ENCODE measurements around the gene ASTN2. TPM values are rescaled to one million over a fixed set of nuclear protein-coding genes. Genes with fewer than 3 reads are reported as not detected.

ASTN2 gene
- total and polyA plus RNA-seq, 9 donors: 1.8 to 6.4 (median 3.2) TPM

DNA sequence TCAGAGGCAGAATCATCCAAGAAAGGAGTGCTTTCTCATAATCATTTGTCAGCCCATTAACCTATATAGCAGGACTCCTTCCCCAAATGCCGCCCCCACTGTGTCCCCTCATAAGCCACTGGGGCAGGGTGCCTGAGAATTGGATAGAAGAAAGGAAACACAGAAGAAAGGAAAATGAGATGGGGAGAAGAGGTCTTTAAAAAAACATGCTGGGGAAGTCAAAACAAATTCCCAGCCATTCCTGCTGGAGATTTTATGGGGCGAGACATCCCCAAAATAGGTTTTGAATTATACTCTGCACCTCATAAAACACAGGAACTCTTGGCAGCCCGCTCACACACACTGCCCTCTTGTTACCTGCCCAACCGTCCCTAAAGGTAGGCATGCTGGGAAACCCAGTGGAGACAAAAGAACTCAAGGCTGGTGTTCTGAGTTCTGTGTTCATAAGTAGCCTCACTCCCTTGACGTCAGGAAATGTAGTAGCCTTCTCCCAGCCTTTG, 19.7 kb downstream of the ASTN2 start:
- Histone ChIP-seq H3K4me1 (ENCODE audit: insufficient read depth) (no peaks in the 10 kb centered on the region), H3K36me3 (no peaks in the 10 kb centered on the region), H3K27me3 (no peaks in the 10 kb centered on the region), H3K27ac (no peak overlapping the region), H3K9me3 (no peaks in the 10 kb centered on the region), H3K4me3 (no peak overlapping the region)
- intact Hi-C loops (cut with DNase I): no loop called here
- DNase-seq: no peak
- TF ChIP-seq, protein P1, sequence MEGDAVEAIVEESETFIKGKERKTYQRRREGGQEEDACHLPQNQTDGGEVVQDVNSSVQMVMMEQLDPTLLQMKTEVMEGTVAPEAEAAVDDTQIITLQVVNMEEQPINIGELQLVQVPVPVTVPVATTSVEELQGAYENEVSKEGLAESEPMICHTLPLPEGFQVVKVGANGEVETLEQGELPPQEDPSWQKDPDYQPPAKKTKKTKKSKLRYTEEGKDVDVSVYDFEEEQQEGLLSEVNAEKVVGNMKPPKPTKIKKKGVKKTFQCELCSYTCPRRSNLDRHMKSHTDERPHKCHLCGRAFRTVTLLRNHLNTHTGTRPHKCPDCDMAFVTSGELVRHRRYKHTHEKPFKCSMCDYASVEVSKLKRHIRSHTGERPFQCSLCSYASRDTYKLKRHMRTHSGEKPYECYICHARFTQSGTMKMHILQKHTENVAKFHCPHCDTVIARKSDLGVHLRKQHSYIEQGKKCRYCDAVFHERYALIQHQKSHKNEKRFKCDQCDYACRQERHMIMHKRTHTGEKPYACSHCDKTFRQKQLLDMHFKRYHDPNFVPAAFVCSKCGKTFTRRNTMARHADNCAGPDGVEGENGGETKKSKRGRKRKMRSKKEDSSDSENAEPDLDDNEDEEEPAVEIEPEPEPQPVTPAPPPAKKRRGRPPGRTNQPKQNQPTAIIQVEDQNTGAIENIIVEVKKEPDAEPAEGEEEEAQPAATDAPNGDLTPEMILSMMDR (IDR thresholded peaks at IDR 0.05): no peak
- TF ChIP-seq POLR2A (IDR thresholded peaks at IDR 0.05): no peak
- TF ChIP-seq EP300 (IDR thresholded peaks at IDR 0.05): no peak
- 78 to 84% (median 84%) methylated on average over 5 of the region's 5 CpGs for WGBS, 3 donors

DNA sequence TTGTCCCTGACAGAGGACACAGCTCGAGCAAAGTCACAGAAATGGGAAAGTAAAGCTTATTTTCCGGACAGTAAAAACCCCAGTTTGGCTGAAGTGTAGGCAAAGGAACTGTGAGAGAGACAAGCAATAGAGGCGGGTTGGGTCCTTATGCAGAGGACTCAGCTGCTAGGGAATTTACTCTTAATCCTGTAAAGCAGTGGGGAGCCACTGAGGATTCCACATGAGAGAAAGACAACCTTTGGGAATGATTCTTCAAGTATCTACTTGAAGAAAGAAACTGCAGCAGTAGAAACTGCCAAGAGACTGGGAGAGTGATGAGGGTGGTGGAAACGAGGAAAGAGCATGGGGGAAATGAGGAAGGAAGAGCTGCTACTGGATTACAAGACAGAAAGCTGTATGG, 20.2 kb downstream of the ASTN2 start:
- intact Hi-C loops (cut with DNase I): no loop called here
- Histone ChIP-seq H3K9me3 (no peaks in the 10 kb centered on the region), H3K27ac (no peak overlapping the region), H3K4me1 (ENCODE audit: insufficient read depth) (no peaks in the 10 kb centered on the region), H3K4me3 (no peak overlapping the region), H3K36me3 (no peaks in the 10 kb centered on the region), H3K27me3 (no peaks in the 10 kb centered on the region)
- WGBS, 3 donors: 76 to 78% (median 77%) methylated on average over 4 of the region's 4 CpGs
- TF ChIP-seq, protein P1 (IDR thresholded peaks at IDR 0.05): no peak
- no peak for TF ChIP-seq EP300 (IDR thresholded peaks at IDR 0.05)
- no peak for TF ChIP-seq POLR2A (IDR thresholded peaks at IDR 0.05)
- no peak for DNase-seq

GRCh38 chr9:117392992-117393391, 21.9 kb downstream of the ASTN2 start:
- no peak overlapping the region for H3K4me3 ChIP-seq

GRCh38 chr9:117387422-117387821, 27.4 kb downstream of the ASTN2 start:
- Histone ChIP-seq H3K9me3 (no peaks in the 10 kb centered on the region), H3K27ac (no peak overlapping the region), H3K36me3 (no peaks in the 10 kb centered on the region), H3K4me3 (no peak overlapping the region), H3K4me1 (ENCODE audit: insufficient read depth) (no peaks in the 10 kb centered on the region), H3K27me3 (no peaks in the 10 kb centered on the region)
- intact Hi-C loops (cut with DNase I): no loop called here
- no peak for DNase-seq
- WGBS, 3 donors: 52 to 68% (median 53%) methylated on average over 3 of the region's 3 CpGs
- TF ChIP-seq EP300 (IDR thresholded peaks at IDR 0.05): no peak

More at GRCh38 chr9:117392992-117393391, 21.9 kb downstream of the ASTN2 start:
- no peaks in the 10 kb centered on the region for H3K36me3 ChIP-seq
- H3K9me3 ChIP-seq: no peaks in the 10 kb centered on the region
- DNase-seq: no peak
- H3K27me3 ChIP-seq: no peaks in the 10 kb centered on the region
- TF ChIP-seq, protein P1 (IDR thresholded peaks at IDR 0.05): no peak
- TF ChIP-seq POLR2A (IDR thresholded peaks at IDR 0.05): no peak
- TF ChIP-seq EP300 (IDR thresholded peaks at IDR 0.05): no peak
- no peaks in the 10 kb centered on the region for H3K4me1 ChIP-seq (ENCODE audit: insufficient read depth)
- intact Hi-C loops (cut with DNase I): no loop called here
- H3K27ac ChIP-seq: no peak overlapping the region
- 79 to 82% (median 82%) methylated on average over 2 of the region's 2 CpGs for WGBS, 3 donors

DNA sequence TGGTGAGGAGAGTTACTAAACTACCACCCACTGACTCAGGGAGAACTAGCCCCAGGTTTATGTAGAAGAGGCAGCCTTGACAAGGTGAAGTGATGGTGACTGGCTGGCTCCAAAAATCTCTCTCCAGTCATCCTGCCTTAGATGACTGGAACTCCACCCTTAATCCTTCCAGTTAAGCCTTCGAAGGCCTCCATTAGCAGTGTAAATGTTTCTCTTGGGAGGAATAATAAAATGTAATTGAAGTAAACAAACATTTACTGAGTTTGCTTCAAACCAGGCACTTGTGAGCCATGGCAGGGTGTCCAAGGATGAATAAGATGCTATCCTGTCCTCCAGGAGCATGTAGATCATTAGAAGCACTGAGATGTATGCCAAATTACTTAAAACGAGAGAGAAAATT, 35.5 kb downstream of the ASTN2 start:
- Histone ChIP-seq H3K36me3 (no peaks in the 10 kb centered on the region), H3K4me3 (no peak overlapping the region), H3K9me3 (no peaks in the 10 kb centered on the region), H3K4me1 (ENCODE audit: insufficient read depth) (no peaks in the 10 kb centered on the region), H3K27me3 (no peaks in the 10 kb centered on the region), H3K27ac (no peak overlapping the region)
- 63 to 74% (median 74%) methylated on average over 2 of the region's 2 CpGs for WGBS, 3 donors
- intact Hi-C loops (cut with DNase I): no loop called here
- DNase-seq: no peak
- TF ChIP-seq EP300 (IDR thresholded peaks at IDR 0.05) (no peak), POLR2A (IDR thresholded peaks at IDR 0.05) (no peak)
- TF ChIP-seq, protein P1 (IDR thresholded peaks at IDR 0.05): no peak
